Loucy (cell line): ENCODE results near the gene MEFV.

Experiments used
- H2AFZ ChIP-seq: fragments of 200-600 bp; sonication (generic); 2 replicates; pipeline ENCODE4 v1.6.0; 2016; ENCODE audit warnings: antibody characterized with exemption, mild to moderate bottlenecking, low read length, moderate library complexity
- H3F3A ChIP-seq: fragments of 200-600 bp; 2 replicates; pipeline ENCODE4 v1.6.0; 2016; ENCODE audit warnings: antibody characterized with exemption, low read depth, mild to moderate bottlenecking
- H3K27me3 ChIP-seq: fragments of 200-600 bp; sonication (generic); 2 replicates; pipeline ENCODE4 v1.6.1; 2014; ENCODE audit warnings: low read length, mild to moderate bottlenecking; ENCODE audit not compliant: insufficient read depth, poor library complexity, severe bottlenecking
- H3K36me3 ChIP-seq: fragments of 200-600 bp; sonication (generic); 2 replicates; pipeline ENCODE4 v1.6.1; 2016; ENCODE audit warnings: low read length; ENCODE audit not compliant: insufficient read depth
- H3K4me1 ChIP-seq: fragments of 200-600 bp; sonication (generic); 2 replicates; pipeline ENCODE4 v1.5.1; 2014; ENCODE audit warnings: low read length, mild to moderate bottlenecking; ENCODE audit not compliant: insufficient read depth, poor library complexity, severe bottlenecking
- H3K4me2 ChIP-seq: fragments of 200-600 bp; sonication (generic); 2 replicates; pipeline ENCODE4 v1.6.0; 2014; ENCODE audit warnings: antibody characterized with exemption, low read length, low read depth, mild to moderate bottlenecking; ENCODE audit not compliant: poor library complexity, severe bottlenecking
- H3K4me3 ChIP-seq: fragments of 200-600 bp; sonication (generic); 2 replicates; pipeline ENCODE4 v1.5.1; 2014; ENCODE audit warnings: low read length, mild to moderate bottlenecking, mixed read lengths; ENCODE audit not compliant: poor library complexity, severe bottlenecking
- H3K79me2 ChIP-seq: fragments of 200-600 bp; sonication (generic); 2 replicates; pipeline ENCODE4 v1.6.1; 2014; ENCODE audit warnings: low read length; ENCODE audit not compliant: insufficient read depth
- H3K9ac ChIP-seq: fragments of 200-600 bp; sonication (generic); 2 replicates; pipeline ENCODE4 v1.6.0; 2014; ENCODE audit warnings: mild to moderate bottlenecking, low read depth, low read length, moderate library complexity; ENCODE audit not compliant: poor library complexity, severe bottlenecking
- H3K9me2 ChIP-seq: fragments of 200-600 bp; sonication (generic); replicated peaks from 2 replicates; pipeline ENCODE4 v1.6.1; 2016; ENCODE audit warnings: low read depth, low read length, mixed read lengths
- H3K9me3 ChIP-seq: fragments of 200-600 bp; sonication (generic); 2 replicates; pipeline ENCODE4 v1.6.1; 2014; ENCODE audit warnings: mild to moderate bottlenecking, antibody characterized with exemption, low read length, low read depth; ENCODE audit not compliant: insufficient read depth
- H4K20me1 ChIP-seq: fragments of 200-600 bp; sonication (generic); 2 replicates; pipeline ENCODE4 v1.6.0; 2014; ENCODE audit warnings: antibody characterized with exemption, low read length, mild to moderate bottlenecking; ENCODE audit not compliant: insufficient read depth, poor library complexity, severe bottlenecking
- EZH2phosphoT487 ChIP-seq: fragments of 200-600 bp; IDR thresholded peaks from 2 replicates; pipeline ENCODE4 v1.6.1; 2018; ENCODE audit warnings: antibody characterized with exemption, mild to moderate bottlenecking, moderate library complexity, borderline replicate concordance
- TF ChIP-seq, protein P1 (sequence below): fragments of 200-600 bp; sonication (generic); conservative IDR thresholded peaks from 2 replicates; pipeline ENCODE4 v1.5.1; 2014; ENCODE audit warnings: mild to moderate bottlenecking, antibody characterized with exemption, low read length

The MEFV gene

DNA sequence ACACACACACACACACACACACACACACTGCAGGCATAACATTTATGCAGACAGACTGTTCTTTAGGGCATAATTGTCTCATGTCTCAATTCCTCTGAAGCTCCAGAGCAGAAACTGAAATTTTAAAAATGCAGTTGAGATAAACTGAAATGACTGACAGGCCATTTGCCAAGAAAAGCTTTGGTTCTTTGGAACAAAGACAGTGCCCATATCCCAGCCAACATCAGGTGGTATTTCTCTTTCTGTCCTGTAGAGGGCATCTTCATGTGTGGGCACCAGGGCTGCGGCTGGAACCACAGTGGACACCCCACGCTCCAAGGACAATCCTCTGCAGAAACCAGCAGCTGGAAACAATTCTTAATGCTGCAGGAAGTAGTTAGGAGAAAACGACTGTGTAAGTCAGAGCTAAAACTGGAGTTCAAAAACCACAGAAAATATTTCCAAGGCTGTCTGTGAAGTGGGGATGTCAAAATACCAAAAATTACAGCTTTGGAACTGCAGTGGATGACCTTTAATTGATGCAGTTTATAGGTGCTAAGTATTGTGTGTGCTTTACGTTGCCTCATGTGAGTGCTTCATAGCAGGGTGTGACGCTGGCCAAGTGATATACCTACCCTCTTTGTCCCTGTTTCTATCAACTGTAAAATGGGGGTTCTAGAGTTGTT lies 10.6 kb upstream of the MEFV start:
- Histone ChIP-seq H3K79me2 (no peaks in the 10 kb centered on the region; the same call in 1 of the 2 replicates), H3K4me1 (no peaks in the 10 kb centered on the region), H3K9me2 (no peaks in the 10 kb centered on the region), H3K36me3 (no peaks in the 10 kb centered on the region), H4K20me1 (no peaks in the 10 kb centered on the region), H3K9ac (no peak overlapping the region), H3K9me3 (no peaks in the 10 kb centered on the region), H3K4me2 (no peak overlapping the region), H3K4me3 (no peak overlapping the region), H2AFZ (peak overlapping the region; percentile 23; the same call in 1 of the 2 replicates), H3F3A (no peaks in the 10 kb centered on the region), H3K27me3 (no peaks in the 10 kb centered on the region)
- TF ChIP-seq, protein P1, sequence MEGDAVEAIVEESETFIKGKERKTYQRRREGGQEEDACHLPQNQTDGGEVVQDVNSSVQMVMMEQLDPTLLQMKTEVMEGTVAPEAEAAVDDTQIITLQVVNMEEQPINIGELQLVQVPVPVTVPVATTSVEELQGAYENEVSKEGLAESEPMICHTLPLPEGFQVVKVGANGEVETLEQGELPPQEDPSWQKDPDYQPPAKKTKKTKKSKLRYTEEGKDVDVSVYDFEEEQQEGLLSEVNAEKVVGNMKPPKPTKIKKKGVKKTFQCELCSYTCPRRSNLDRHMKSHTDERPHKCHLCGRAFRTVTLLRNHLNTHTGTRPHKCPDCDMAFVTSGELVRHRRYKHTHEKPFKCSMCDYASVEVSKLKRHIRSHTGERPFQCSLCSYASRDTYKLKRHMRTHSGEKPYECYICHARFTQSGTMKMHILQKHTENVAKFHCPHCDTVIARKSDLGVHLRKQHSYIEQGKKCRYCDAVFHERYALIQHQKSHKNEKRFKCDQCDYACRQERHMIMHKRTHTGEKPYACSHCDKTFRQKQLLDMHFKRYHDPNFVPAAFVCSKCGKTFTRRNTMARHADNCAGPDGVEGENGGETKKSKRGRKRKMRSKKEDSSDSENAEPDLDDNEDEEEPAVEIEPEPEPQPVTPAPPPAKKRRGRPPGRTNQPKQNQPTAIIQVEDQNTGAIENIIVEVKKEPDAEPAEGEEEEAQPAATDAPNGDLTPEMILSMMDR, result peak; percentile 64
- TF ChIP-seq EZH2phosphoT487, result no peak

DNA sequence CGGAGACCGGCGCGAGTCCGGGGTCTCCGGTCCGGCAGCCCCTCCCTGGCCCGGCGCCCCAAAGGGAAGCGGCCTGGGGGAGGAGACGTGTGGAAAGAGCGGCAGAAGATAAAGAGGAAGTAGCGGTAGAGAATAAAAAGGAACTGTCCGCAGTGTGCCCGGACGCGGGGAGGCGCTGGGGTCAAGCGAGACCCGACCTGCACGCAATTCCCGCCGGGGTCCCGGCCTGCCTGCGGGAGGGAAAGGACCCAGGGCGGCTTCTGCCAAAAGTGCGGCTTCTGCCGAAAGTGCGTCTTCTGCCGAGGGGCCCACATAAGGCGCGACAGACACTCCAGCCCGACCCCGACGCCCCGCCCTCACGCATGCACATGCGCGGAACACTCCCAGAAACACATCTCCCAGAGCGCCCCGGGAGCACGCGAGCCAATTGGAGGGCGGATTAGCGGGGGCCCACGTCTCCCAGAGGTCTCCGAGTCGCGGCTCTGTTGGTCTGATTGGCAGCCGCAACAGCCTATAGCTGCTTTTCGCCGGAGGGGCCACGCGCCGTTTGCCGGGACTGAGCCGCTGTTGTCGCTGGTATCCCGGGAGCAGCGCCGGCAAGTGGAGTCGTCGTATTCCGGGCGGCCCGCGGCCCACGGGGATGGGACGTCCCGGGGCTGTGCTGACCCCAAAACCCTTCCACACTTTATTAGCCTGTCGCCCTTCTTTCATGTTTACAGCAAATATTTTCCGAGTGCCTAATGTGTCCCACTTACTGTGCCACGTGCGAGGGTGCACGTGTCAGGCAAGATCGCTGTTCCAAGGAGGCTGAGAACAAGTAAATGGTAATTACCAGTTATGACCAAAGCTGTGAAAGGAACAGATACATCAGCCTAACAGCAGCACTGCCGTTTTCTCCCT lies 8.0 kb upstream of the MEFV start:
- Histone ChIP-seq H3K4me2 (peak overlapping the region; percentile 71), H2AFZ (peak overlapping the region; percentile 81)

DNA sequence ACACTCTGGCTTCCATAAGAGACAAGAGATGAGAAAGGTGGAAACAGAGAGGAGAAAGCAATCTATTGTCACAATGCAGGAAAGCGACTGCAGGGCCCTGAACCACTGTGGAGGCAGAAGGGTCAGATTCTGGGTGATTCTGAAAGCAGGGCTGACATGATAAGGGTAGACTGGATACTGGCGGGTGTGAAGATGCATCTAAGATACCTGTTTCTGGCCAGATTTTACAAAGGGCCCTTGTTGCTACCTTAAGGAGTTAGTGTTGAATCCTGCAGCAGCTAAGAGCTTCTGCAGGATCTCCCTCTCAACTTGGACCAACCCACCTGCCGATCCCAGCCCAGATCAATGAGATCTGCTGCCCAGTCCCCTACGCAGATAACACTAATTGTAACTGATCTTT lies 6.1 kb upstream of the MEFV start:
- no peaks in the 10 kb centered on the region; the same call in 1 of the 2 replicates for H3K79me2 ChIP-seq
- no peaks in the 10 kb centered on the region for H3K36me3 ChIP-seq
- no peak overlapping the region for H3K9ac ChIP-seq
- no peaks in the 10 kb centered on the region for H3F3A ChIP-seq
- H3K27me3 ChIP-seq, result no peaks in the 10 kb centered on the region
- H2AFZ ChIP-seq, result no peak overlapping the region
- H3K9me2 ChIP-seq, result no peaks in the 10 kb centered on the region
- no peaks in the 10 kb centered on the region for H4K20me1 ChIP-seq
- TF ChIP-seq, protein P1, result no peak
- no peak for TF ChIP-seq EZH2phosphoT487
- H3K9me3 ChIP-seq, result no peaks in the 10 kb centered on the region
- H3K4me1 ChIP-seq, result no peaks in the 10 kb centered on the region
- no peak overlapping the region for H3K4me3 ChIP-seq
- peak overlapping the region; percentile 54 for H3K4me2 ChIP-seq

More for the DNA sequence above, 8.0 kb upstream of the MEFV start:
- Histone ChIP-seq H3F3A (no peaks in the 10 kb centered on the region), H3K9ac (peak overlapping the region; percentile 69), H4K20me1 (no peaks in the 10 kb centered on the region), H3K4me3 (peak overlapping the region; percentile 77), H3K36me3 (no peaks in the 10 kb centered on the region), H3K9me2 (no peaks in the 10 kb centered on the region), H3K27me3 (no peaks in the 10 kb centered on the region), H3K9me3 (no peaks in the 10 kb centered on the region), H3K4me1 (no peaks in the 10 kb centered on the region), H3K79me2 (no peaks in the 10 kb centered on the region; the same call in 1 of the 2 replicates)
- TF ChIP-seq, protein P1, result no peak
- TF ChIP-seq EZH2phosphoT487, result no peak
